GM23338 (cell line): ENCODE measurements around the gene ENPP7.

Experiments
- EZH2 ChIP-seq: fragments of 200-600 bp; sonication (generic); IDR thresholded peaks from one replicate; pipeline ENCODE4 v1.8.0; 2017; ENCODE audit warnings: antibody characterized with exemption, mild to moderate bottlenecking, low read depth; ENCODE audit not compliant: unreplicated experiment
- EZH2phosphoT487 ChIP-seq: fragments of 200-600 bp; sonication (generic); IDR thresholded peaks from one replicate; pipeline ENCODE4 v1.8.1; 2018; ENCODE audit warnings: antibody characterized with exemption; ENCODE audit not compliant: unreplicated experiment
- JUNB ChIP-seq: IDR thresholded peaks from one replicate; pipeline ENCODE4 v1.6.1; 2016; ENCODE audit warnings: antibody characterized with exemption; ENCODE audit not compliant: unreplicated experiment

DNA sequence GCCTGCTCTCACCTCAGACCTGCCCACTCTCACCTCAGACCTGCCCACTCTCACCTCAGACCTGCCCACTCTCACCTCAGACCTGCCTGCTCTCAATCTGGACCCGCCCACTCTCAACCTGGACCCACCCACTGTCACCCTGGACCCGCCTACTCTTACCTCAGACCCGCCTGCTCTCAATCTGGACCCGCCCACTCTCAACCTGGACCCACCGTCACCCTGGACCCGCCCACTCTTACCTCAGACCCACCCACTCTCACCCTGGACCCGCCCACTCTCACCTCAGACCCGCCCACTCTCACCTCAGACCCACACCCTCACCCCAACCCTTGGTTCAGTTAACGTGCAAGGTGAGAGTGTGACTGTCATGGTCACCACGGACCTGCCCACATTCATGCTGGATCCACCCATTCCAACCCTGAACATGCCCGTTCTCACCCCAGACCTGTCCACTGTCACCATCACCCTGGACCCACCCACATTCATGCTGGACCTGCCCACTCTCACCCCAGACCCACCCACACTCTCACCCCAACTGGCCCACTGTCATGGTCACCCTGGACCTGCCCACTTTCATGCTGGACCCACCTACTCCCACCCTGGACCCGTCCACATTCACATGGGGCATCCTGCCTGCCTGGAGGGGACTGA is 31.2 kb upstream of the ENPP7 start:
- no peak for TF ChIP-seq JUNB
- TF ChIP-seq EZH2: no peak
- TF ChIP-seq EZH2phosphoT487: no peak
